Vagina (tissue), 2 donors: ENCODE measurements around the gene SH3YL1. TPM values are rescaled to one million over a fixed set of nuclear protein-coding genes. Genes with fewer than 3 reads are reported as not detected.

Experiments used
- DNase-seq, 2 donors: peaks; one replicate each; pipeline ENCODE4 v3.0.0-alpha.2; 2017; ENCODE audit errors: extremely low spot score in 2 of 2
- H3K27ac ChIP-seq: fragments of 200-600 bp; sonication (generic); one replicate; pipeline ENCODE4 v1.5.1; 2019
- H3K27me3 ChIP-seq: fragments of 200-600 bp; sonication (generic); one replicate; pipeline ENCODE4 v1.5.1; 2019
- H3K36me3 ChIP-seq, 2 donors: fragments of 200-600 bp; sonication (generic); one replicate each; pipeline ENCODE4 v1.5.1; 2017 to 2019
- H3K4me1 ChIP-seq: fragments of 200-600 bp; sonication (generic); one replicate; pipeline ENCODE4 v1.5.1; 2019
- H3K4me3 ChIP-seq, 2 donors: fragments of 200-600 bp; sonication (generic); 1 replicate in 1 of 2; 2 replicates in 1 of 2; pipeline ENCODE4 v1.5.1; 2016 to 2019
- H3K9me3 ChIP-seq: fragments of 200-600 bp; sonication (generic); one replicate; pipeline ENCODE4 v1.5.1; 2019
- POLR2A ChIP-seq, 2 donors: fragments of 450-650 bp; IDR thresholded peaks; one replicate each; pipeline ENCODE4 v1.6.1; 2017; ENCODE audit warnings: antibody characterized with exemption in 2 of 2, mild to moderate bottlenecking in 2 of 2, moderate library complexity in 2 of 2
- POLR2AphosphoS5 ChIP-seq, 2 donors: sonication (generic); formaldehyde crosslinking; IDR thresholded peaks; one replicate each; pipeline ENCODE4 v1.9.0; 2017; ENCODE audit warnings: antibody characterized with exemption in 2 of 2, mild to moderate bottlenecking in 2 of 2, low read depth in 1 of 2; ENCODE audit not compliant: insufficient read depth in 1 of 2
- intact Hi-C: fragments of 100-400 bp; cut with DNase I; formaldehyde crosslinking; loops from one replicate; pipeline ENCODE4 v1.15.1; 2023
- total RNA-seq: library from RNA; depleted of rRNA; stranded (reverse); fragments of >200 nt; gene quantifications from one replicate; pipeline ENCODE4 v1.2.3, GENCODE V29; 2016
- TF ChIP-seq, protein P1 (sequence below), 3 experiments: fragments of 450-650 bp in 2 of 3; fragments of 200-600 bp in 1 of 3; sonication (generic) in 1 of 3; IDR thresholded peaks; one replicate each; pipeline ENCODE4 v1.5.1; 2017 to 2019; ENCODE audit warnings: antibody characterized with exemption in 3 of 3, mild to moderate bottlenecking in 2 of 3, moderate library complexity in 2 of 3

Gene SH3YL1
- total RNA-seq, 1 donor from 2014 or later: 32.9 TPM

- H3K27ac ChIP-seq: no peak overlapping the region
- H3K9me3 ChIP-seq: no peaks in the 10 kb centered on the region
- no peaks in the 10 kb centered on the region for H3K4me1 ChIP-seq
- peaks cover 0 to 12% of the 10 kb centered on the region in 2 donors for H3K36me3 ChIP-seq
- DNase-seq: no peak
- intact Hi-C loops: no loop called here
- H3K27me3 ChIP-seq: no peaks in the 10 kb centered on the region
- no peak overlapping the region for H3K4me3 ChIP-seq
- TF ChIP-seq POLR2A (IDR thresholded peaks at IDR 0.05) (no peak), POLR2AphosphoS5 (IDR thresholded peaks at IDR 0.05; ENCODE audit: insufficient read depth in 1 of 2, low read depth in 1 of 2) (no peak)
- TF ChIP-seq, protein P1, sequence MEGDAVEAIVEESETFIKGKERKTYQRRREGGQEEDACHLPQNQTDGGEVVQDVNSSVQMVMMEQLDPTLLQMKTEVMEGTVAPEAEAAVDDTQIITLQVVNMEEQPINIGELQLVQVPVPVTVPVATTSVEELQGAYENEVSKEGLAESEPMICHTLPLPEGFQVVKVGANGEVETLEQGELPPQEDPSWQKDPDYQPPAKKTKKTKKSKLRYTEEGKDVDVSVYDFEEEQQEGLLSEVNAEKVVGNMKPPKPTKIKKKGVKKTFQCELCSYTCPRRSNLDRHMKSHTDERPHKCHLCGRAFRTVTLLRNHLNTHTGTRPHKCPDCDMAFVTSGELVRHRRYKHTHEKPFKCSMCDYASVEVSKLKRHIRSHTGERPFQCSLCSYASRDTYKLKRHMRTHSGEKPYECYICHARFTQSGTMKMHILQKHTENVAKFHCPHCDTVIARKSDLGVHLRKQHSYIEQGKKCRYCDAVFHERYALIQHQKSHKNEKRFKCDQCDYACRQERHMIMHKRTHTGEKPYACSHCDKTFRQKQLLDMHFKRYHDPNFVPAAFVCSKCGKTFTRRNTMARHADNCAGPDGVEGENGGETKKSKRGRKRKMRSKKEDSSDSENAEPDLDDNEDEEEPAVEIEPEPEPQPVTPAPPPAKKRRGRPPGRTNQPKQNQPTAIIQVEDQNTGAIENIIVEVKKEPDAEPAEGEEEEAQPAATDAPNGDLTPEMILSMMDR (IDR thresholded peaks at IDR 0.05): no peak
These were observed 26.8 kb downstream of the SH3YL1 start for GRCh38 chr2:236993-237539.

- no peak for TF ChIP-seq POLR2AphosphoS5 (IDR thresholded peaks at IDR 0.05; ENCODE audit: insufficient read depth in 1 of 2, low read depth in 1 of 2)
- no peak for TF ChIP-seq POLR2A (IDR thresholded peaks at IDR 0.05)
- TF ChIP-seq, protein P1 (IDR thresholded peaks at IDR 0.05): no peak
- Histone ChIP-seq H3K36me3 (peaks cover 0 to 24% of the 10 kb centered on the region in 2 donors), H3K9me3 (no peaks in the 10 kb centered on the region), H3K4me1 (no peaks in the 10 kb centered on the region), H3K27ac (no peak overlapping the region), H3K4me3 (no peak overlapping the region), H3K27me3 (no peaks in the 10 kb centered on the region)
- DNase-seq: no peak
- intact Hi-C loops: no loop called here
These were observed 29.4 kb downstream of the SH3YL1 start for GRCh38 chr2:234421-234820.

DNA sequence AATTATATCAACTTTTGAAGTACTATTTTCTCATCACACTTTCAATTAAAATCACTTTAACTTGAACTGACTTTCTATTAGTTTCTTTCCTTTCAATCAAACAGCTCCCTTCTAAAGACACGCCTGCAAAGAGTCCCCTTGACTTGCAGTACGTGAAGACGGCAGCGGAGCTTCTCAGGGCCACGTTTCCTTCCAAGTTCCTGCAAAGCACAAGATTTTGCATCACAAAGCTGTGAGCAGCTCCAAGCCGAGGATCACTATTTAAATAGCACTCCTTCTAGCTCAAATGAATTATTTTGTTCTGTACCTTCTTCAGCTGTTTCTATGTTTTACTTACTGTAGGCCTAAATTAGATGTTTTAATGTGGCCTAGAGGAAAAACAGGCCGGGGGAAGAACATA is 30.8 kb downstream of the SH3YL1 start:
- no peak overlapping the region for H3K4me3 ChIP-seq
- no peaks in the 10 kb centered on the region for H3K27me3 ChIP-seq
- DNase-seq: no peak
- H3K36me3 ChIP-seq: peaks cover 0 to 23% of the 10 kb centered on the region in 2 donors
- intact Hi-C loops: no loop called here
- TF ChIP-seq POLR2AphosphoS5 (IDR thresholded peaks at IDR 0.05; ENCODE audit: insufficient read depth in 1 of 2, low read depth in 1 of 2) (no peak), POLR2A (IDR thresholded peaks at IDR 0.05) (no peak)
- TF ChIP-seq, protein P1 (IDR thresholded peaks at IDR 0.05): no peak
- H3K9me3 ChIP-seq: no peaks in the 10 kb centered on the region
- no peak overlapping the region for H3K27ac ChIP-seq
- H3K4me1 ChIP-seq: no peaks in the 10 kb centered on the region

- Histone ChIP-seq H3K4me3 (no peak overlapping the region), H3K27me3 (no peaks in the 10 kb centered on the region), H3K36me3 (peaks cover 0 to 30% of the 10 kb centered on the region in 2 donors), H3K9me3 (no peaks in the 10 kb centered on the region), H3K4me1 (no peaks in the 10 kb centered on the region), H3K27ac (no peak overlapping the region)
- DNase-seq: no peak
- intact Hi-C loops: no loop called here
- TF ChIP-seq, protein P1 (IDR thresholded peaks at IDR 0.05): no peak
- TF ChIP-seq POLR2AphosphoS5 (IDR thresholded peaks at IDR 0.05; ENCODE audit: insufficient read depth in 1 of 2, low read depth in 1 of 2) (no peak), POLR2A (IDR thresholded peaks at IDR 0.05) (no peak)
These were observed 32.2 kb downstream of the SH3YL1 start for GRCh38 chr2:231521-232185.
